HepG2 (cell line): Measurements from ENCODE around the gene EGR1. TPM values are rescaled to one million over a fixed set of nuclear protein-coding genes. Genes with fewer than 3 reads are reported as not detected.

ENCODE experiments used
- BATF2 ChIP-seq: sonication (generic); formaldehyde crosslinking; IDR thresholded peaks from 2 replicates; pipeline ENCODE4 v1.8.0; 2022; ENCODE audit warnings: mild to moderate bottlenecking, missing genetic modification reagents, moderate library complexity
- CCDC6 ChIP-seq: sonication (generic); formaldehyde crosslinking; IDR thresholded peaks from 2 replicates; pipeline ENCODE4 v1.8.1; 2022; ENCODE audit warnings: mild to moderate bottlenecking, missing genetic modification reagents, moderate library complexity
- DR1 ChIP-seq: sonication (generic); formaldehyde crosslinking; IDR thresholded peaks from 2 replicates; pipeline ENCODE4 v1.8.0; 2021; ENCODE audit warnings: mild to moderate bottlenecking, missing genetic modification reagents, inconsistent platforms
- EEA1 ChIP-seq: sonication (generic); formaldehyde crosslinking; IDR thresholded peaks from 2 replicates; pipeline ENCODE4 v1.5.1; 2020; ENCODE audit warnings: mild to moderate bottlenecking, missing genetic modification reagents, borderline replicate concordance
- FOSL2 ChIP-seq: sonication (generic); formaldehyde crosslinking; IDR thresholded peaks from 2 replicates; pipeline ENCODE4 v1.4.0; 2020; ENCODE audit warnings: missing genetic modification reagents
- KLF13 ChIP-seq: sonication (generic); formaldehyde crosslinking; IDR thresholded peaks from 2 replicates; pipeline ENCODE4 v1.4.0; 2020; ENCODE audit warnings: mild to moderate bottlenecking, missing genetic modification reagents
- NCOR1 ChIP-seq: fragments of 200-600 bp; sonication (generic); IDR thresholded peaks from 2 replicates; pipeline ENCODE4 v1.7.0; 2017; ENCODE audit warnings: antibody characterized with exemption, low read length, borderline replicate concordance
- NKX3-1 ChIP-seq: sonication (generic); formaldehyde crosslinking; IDR thresholded peaks from 2 replicates; pipeline ENCODE4 v1.5.0; 2020; ENCODE audit warnings: missing genetic modification reagents
- NR2F2 ChIP-seq: IDR thresholded peaks from 2 replicates; pipeline ENCODE4 v1.6.1; 2012; ENCODE audit warnings: low read depth, inconsistent platforms, borderline replicate concordance
- SALL2 ChIP-seq: sonication (generic); formaldehyde crosslinking; IDR thresholded peaks from 2 replicates; pipeline ENCODE4 v1.8.1; 2023; ENCODE audit warnings: mild to moderate bottlenecking, missing genetic modification reagents, inconsistent platforms
- STAG1 ChIP-seq: sonication (generic); formaldehyde crosslinking; IDR thresholded peaks from 2 replicates; pipeline ENCODE4 v1.4.0; 2020; ENCODE audit warnings: missing genetic modification reagents
- ZBTB26 ChIP-seq: IDR thresholded peaks from 2 replicates; pipeline ENCODE4 v1.6.1; 2016; ENCODE audit warnings: missing compliant biosample characterization, missing genetic modification reagents, borderline replicate concordance
- ZKSCAN8 ChIP-seq: IDR thresholded peaks from 2 replicates; pipeline ENCODE4 v1.6.1; 2016; ENCODE audit warnings: borderline replicate concordance, missing genetic modification reagents, missing compliant biosample characterization
- ZNF446 ChIP-seq: sonication (generic); formaldehyde crosslinking; IDR thresholded peaks from 2 replicates; pipeline ENCODE4 v1.5.0; 2020; ENCODE audit warnings: mild to moderate bottlenecking, missing genetic modification reagents
- ZNF558 ChIP-seq: sonication (generic); formaldehyde crosslinking; IDR thresholded peaks from 2 replicates; pipeline ENCODE4 v1.9.0; 2022; ENCODE audit warnings: mild to moderate bottlenecking, missing genetic modification reagents, borderline replicate concordance
- ZNF646 ChIP-seq: sonication (generic); formaldehyde crosslinking; IDR thresholded peaks from 2 replicates; pipeline ENCODE4 v1.9.0; 2021; ENCODE audit warnings: mild to moderate bottlenecking, missing genetic modification reagents
- ZNF687 ChIP-seq: sonication (generic); formaldehyde crosslinking; IDR thresholded peaks from 2 replicates; pipeline ENCODE4 v1.5.1; 2020; ENCODE audit warnings: mild to moderate bottlenecking, missing genetic modification reagents, moderate library complexity
- ZSCAN31 ChIP-seq: sonication (generic); formaldehyde crosslinking; IDR thresholded peaks from 2 replicates; pipeline ENCODE4 v1.5.0; 2020; ENCODE audit warnings: low read depth, mild to moderate bottlenecking, missing genetic modification reagents
- polyA plus RNA-seq, 8 experiments: library from polyadenylated mRNA; depleted of rRNA in 3 of 8; stranded (reverse) in 7 of 8; unstranded in 1 of 8; fragments of >200 nt; fragmentation: Illumina TruSeq in 4 of 8; extraction: Trizol in 4 of 8; gene quantifications; 2 replicates each; pipeline versions ENCODE4 v1.2.1 to v1.2.3, GENCODE V29; 2011 to 2016; ENCODE audit warnings: low read depth in 4 of 8, missing spikeins in 1 of 8, mixed read lengths in 1 of 8; ENCODE audit not compliant: insufficient read depth in 1 of 8
- total RNA-seq, 5 experiments: library from RNA; depleted of rRNA; stranded (reverse); fragments of >200 nt; fragmentation: Illumina TruSeq; extraction: Trizol; gene quantifications; 2 replicates each; pipeline ENCODE4 v1.2.3, GENCODE V29; 2016; ENCODE audit warnings: low read depth in 1 of 5

Gene EGR1
- total and polyA plus RNA-seq, 2 of the 13 experiments (the other 11 are each of a cell fraction or from before 2014, with no cell fraction given) = 4.1 to 4.5 TPM

- TF ChIP-seq ZBTB26 (CRISPR knock-in tag) = peak; percentile 65; the same call in 1 of the 2 replicates
- peak; percentile 90 for TF ChIP-seq ZNF687
- peak; percentile 83 for TF ChIP-seq CCDC6 (CRISPR knock-in tag)
- TF ChIP-seq DR1 (CRISPR knock-in tag) = peak; percentile 17; the same call in 1 of the 2 replicates
- 0 out of 2 replicates have a peak, but pooled peaks have one; percentile 39 for TF ChIP-seq ZKSCAN8 (CRISPR knock-in tag)
- 0 out of 2 replicates have a peak, but pooled peaks have one; percentile 28 for TF ChIP-seq ZNF646
- no peak for TF ChIP-seq KLF13
- peak; percentile 72 for TF ChIP-seq STAG1
- peak; percentile 49; the same call in 1 of the 2 replicates for TF ChIP-seq FOSL2 (CRISPR knock-in tag)
- TF ChIP-seq SALL2 (CRISPR knock-in tag) = peak; percentile 54
- TF ChIP-seq ZSCAN31 (CRISPR knock-in tag) = peak; percentile 79; the same call in 1 of the 2 replicates
- no peak; the same call in 1 of the 2 replicates for TF ChIP-seq EEA1 (CRISPR knock-in tag)
- TF ChIP-seq NKX3-1 (CRISPR knock-in tag) = no peak
- no peak for TF ChIP-seq ZNF558 (CRISPR knock-in tag)
- TF ChIP-seq ZNF446 = no peak; the same call in 1 of the 2 replicates
- TF ChIP-seq NR2F2 = 0 out of 2 replicates have a peak, but pooled peaks have one; percentile 8
- TF ChIP-seq NCOR1 = no peak
- TF ChIP-seq BATF2 (CRISPR knock-in tag) = peak; percentile 50; the same call in 1 of the 2 replicates
These were observed 1.3 kb upstream of the EGR1 start (continued) for GRCh38 chr5:138464008-138464387.
